HK-2 (cell line): ENCODE measurements around the gene REXO1.

Experiments used
- DNase-seq: peaks from one replicate; pipeline ENCODE4 v3.0.0-alpha.2; 2018; ENCODE audit not compliant: unreplicated experiment

Gene REXO1

GRCh38 chr19:1860821-1861598, 12.7 kb upstream of the REXO1 start:
- no peak for DNase-seq

GRCh38 chr19:1860042-1860775, 11.9 kb upstream of the REXO1 start:
- peak; percentile 36 for DNase-seq

- no peak for DNase-seq
Observed at GRCh38 chr19:1859331-1859781, 11.1 kb upstream of the REXO1 start.

GRCh38 chr19:1858412-1859081, 10.3 kb upstream of the REXO1 start:
- DNase-seq: no peak

GRCh38 chr19:1857648-1858326, 9.5 kb upstream of the REXO1 start:
- no peak for DNase-seq

GRCh38 chr19:1856698-1857603, 8.7 kb upstream of the REXO1 start:
- DNase-seq: peak; percentile 88

GRCh38 chr19:1856345-1856697, 8.0 kb upstream of the REXO1 start:
- DNase-seq: no peak

GRCh38 chr19:1855828-1856255, 7.6 kb upstream of the REXO1 start:
- no peak for DNase-seq

- DNase-seq: peak; percentile 93
Observed at GRCh38 chr19:1855040-1855827, 7.0 kb upstream of the REXO1 start.

- DNase-seq: no peak
Observed at GRCh38 chr19:1854542-1855039, 6.3 kb upstream of the REXO1 start.

- no peak for DNase-seq
Observed at GRCh38 chr19:1854039-1854541, 5.8 kb upstream of the REXO1 start.

GRCh38 chr19:1853295-1854038, 5.2 kb upstream of the REXO1 start:
- peak; percentile 86 for DNase-seq

GRCh38 chr19:1852581-1853128, 4.4 kb upstream of the REXO1 start:
- no peak for DNase-seq

- no peak for DNase-seq
Observed at GRCh38 chr19:1851654-1852580, 3.6 kb upstream of the REXO1 start.

GRCh38 chr19:1850809-1851653, 2.7 kb upstream of the REXO1 start:
- DNase-seq: no peak

- no peak for DNase-seq
Observed at GRCh38 chr19:1849886-1850398, 1.7 kb upstream of the REXO1 start.

- DNase-seq: no peak
Observed at GRCh38 chr19:1849132-1849474, 820 bp upstream of the REXO1 start.
